GM19193 (cell line): ENCODE results near the gene POLN.

ENCODE experiments used
- POLR2A ChIP-seq: IDR thresholded peaks from 4 replicates; pipeline ENCODE4 v1.6.1; 2011; ENCODE audit not compliant: insufficient read depth, insufficient read length; ENCODE audit errors: extremely low read depth

POLN gene

GRCh38 chr4:2269618-2270163 lies 27.8 kb upstream of the POLN start:
- TF ChIP-seq POLR2A: no peak

DNA sequence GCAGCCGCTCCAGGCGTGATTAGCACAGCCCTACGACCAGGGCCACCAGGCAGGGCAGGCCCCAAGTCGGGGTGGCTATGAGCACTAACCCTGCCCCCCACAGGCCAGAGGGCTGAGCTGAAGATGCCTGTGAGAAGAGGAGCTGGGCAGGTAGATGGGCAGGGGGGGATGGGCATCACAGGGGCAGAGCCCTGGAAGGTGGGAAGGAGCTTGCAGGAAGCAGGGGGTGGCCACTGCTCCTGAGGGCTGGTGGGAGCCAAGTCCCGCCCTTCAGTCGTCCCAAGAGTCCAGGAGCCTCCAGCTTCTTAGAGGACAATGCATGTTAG lies 27.2 kb upstream of the POLN start:
- no peak for TF ChIP-seq POLR2A

DNA sequence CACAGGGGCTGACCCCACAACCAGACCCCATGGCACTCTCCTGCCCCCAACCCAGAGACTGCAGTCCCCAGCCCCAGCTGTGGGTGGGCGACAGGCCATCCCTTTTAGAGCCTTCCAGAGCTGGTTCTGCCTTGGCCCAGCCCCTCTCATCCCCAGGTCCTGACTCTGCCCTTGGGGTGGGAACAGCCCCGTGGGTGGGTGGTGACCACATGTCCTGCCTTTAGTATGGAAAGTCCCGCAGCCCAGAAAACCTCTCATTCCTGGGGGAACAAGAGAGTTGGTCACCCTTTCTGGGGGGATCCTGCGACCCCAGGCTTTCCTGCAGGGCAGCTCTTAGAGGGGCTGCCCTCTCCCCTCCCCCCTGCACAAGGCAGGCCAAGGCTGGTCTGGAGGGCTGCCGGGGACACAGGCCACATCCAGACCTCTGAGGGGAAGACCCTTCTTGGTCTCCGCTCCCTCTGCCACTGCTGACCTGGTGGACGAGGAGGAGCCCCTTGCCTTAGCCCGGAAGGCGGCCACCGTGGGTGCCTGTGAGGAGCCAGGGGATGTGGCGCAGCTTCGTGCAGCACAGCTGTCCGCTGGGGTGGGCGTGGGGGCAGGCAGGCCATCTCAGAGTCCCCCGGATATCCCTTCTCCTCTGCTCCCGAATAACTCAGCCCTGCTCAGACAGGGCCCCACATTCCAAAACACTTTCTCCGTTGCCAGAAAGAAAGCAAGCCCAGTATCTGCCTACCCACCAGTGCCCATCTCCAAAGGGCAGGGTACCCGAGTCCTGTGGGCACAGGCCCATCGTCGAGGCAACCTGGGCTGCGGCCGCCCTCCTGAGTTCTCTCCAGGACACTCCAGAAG lies 26.7 kb upstream of the POLN start:
- TF ChIP-seq POLR2A: no peak

- TF ChIP-seq POLR2A: no peak
Measured at GRCh38 chr4:2267841-2268240, 25.9 kb upstream of the POLN start.

GRCh38 chr4:2267320-2267811 lies 25.4 kb upstream of the POLN start:
- TF ChIP-seq POLR2A: no peak

DNA sequence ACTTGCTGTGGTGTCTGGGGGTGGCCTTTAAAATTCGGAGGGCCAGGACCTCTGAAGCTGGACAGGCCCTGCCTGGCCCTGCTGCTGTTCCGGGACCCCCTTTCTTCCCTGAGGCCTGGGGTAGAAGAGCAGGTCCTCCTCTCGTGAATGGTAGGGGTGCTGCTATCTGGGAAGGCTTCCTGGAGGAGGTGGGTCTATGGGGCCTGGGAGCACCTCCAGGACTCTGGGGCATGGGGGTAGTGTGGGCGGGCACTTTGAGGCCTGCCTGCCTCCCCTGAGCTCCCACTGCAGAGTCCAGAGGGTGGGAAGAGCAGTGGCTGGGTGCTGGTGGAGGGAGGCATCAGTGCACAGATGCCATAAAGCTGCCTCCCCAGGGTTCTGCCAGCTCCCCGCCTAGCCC lies 24.9 kb upstream of the POLN start:
- TF ChIP-seq POLR2A: no peak

GRCh38 chr4:2266181-2266580 lies 24.3 kb upstream of the POLN start:
- no peak for TF ChIP-seq POLR2A

DNA sequence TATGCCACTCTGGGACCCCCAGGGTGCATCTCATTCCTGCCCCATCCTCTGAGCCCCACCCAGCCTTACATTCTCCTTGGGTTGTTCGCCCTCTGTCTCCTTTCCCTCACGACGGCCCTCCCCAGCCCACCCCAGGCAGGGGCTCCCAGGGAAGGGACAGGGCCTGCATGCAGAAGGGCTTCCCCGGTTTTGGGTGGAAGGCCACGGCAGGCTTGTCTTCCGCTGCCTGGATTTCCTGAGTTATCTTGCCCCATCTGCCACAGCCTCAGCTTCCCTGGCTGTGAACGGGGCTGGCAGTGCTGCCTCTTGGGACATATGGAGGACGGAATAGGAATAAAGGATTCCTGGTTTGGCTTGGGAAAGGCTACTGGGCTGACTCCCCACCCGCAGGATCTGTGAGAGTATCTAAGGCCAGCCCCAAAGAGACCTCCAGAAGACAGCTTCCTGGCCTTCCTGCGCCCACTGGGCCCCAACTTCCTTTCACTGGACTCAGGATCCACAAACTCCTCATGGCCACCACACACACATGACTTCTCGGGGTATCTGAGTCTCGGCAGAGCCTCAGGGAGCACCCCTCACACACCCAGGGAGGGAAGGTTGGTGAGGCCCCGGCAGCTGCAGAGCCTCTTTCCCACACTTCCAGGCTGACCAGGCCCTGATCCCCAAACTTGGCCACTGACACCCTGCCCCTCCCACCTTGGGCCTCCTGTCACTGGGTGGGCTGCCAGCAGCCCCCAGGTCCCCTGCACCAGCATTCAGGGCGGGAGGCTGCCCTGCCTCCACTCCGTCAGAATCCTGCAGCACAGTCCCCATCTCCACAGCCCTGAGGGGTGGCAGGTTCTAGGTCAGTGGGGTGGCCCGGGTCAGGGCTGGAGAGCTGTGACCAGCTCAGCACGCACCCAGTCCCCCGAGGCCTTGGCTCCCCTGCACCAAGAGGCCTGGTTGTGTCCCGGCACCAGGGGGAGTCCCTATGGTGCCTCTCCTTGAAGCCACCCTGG lies 23.5 kb upstream of the POLN start:
- no peak for TF ChIP-seq POLR2A

- no peak for TF ChIP-seq POLR2A
Measured at GRCh38 chr4:2264481-2265041, 22.6 kb upstream of the POLN start.

GRCh38 chr4:2263926-2264321 lies 22.0 kb upstream of the POLN start:
- no peak for TF ChIP-seq POLR2A

DNA sequence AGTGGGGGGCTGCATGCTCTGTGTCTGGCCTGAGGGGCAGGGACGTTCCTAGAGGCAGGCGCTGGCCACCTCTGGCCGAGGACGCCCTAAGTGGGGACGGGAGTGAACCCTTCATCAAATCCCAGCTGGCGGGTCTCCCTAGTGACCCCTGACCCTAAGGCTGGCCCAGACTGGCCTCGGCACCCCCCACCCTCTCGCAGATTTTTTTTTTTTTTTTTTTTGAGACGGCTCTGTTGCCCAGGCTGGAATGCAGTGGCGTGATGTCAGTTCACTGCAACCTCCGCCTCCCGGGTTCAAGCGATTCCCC lies 21.0 kb upstream of the POLN start:
- no peak for TF ChIP-seq POLR2A

- peak; percentile 89 for TF ChIP-seq POLR2A
Measured at GRCh38 chr4:2262145-2262943, 20.4 kb upstream of the POLN start.

GRCh38 chr4:2261853-2262144 lies 19.9 kb upstream of the POLN start, which contains the start of gene MXD4:
MXD4 (minus strand) TSS chr4:2262109; CDS start chr4:2261980, 129 bp downstream.
- TF ChIP-seq POLR2A: no peak

DNA sequence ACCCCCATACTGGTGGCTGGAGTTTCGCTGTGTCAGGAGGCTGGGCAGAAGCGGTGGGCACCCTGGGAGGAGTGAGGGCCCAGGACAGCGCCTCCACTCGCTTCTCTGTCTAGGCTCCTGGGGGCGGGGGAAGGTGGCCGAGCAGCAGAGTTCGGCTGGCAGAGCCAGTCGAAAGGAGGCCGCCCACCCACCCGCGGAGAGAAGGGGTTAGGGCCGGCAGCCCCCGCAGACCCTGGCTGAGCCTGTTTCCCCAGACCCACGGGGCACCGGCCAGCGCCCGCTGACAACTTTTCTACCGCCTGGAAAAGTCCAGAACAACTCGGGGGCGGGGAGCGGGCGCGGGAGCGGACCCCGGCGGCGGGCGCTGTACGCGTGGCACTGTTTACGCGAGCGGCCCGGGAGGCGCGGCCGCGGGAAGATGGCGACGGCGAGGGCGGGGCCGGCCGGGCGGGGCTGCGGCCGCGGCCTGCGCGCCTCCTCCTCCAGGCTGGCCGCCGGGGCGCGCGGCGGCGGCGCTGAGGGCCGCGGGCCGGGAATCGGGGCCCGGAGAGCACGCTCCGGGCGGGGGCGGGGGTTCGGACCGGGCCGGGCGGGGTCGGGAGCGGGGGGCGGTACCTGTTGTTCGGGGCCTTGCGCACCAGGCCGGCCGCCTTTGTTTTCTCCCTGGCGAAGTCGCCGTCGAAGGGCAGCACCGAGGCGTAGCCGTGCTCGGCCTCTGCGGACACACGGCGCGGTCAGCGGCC lies 19.4 kb upstream of the POLN start:
- TF ChIP-seq POLR2A: no peak
